GM19463 (cell line): ENCODE results near the gene OSBPL6.

Experiments
- ATAC-seq: cut with Tn5 transposase; IDR thresholded peaks from one replicate; pipeline ENCODE4 v1.9.1; 2021; ENCODE audit warnings: mild to moderate bottlenecking, moderate library complexity; ENCODE audit not compliant: unreplicated experiment

OSBPL6 gene

DNA sequence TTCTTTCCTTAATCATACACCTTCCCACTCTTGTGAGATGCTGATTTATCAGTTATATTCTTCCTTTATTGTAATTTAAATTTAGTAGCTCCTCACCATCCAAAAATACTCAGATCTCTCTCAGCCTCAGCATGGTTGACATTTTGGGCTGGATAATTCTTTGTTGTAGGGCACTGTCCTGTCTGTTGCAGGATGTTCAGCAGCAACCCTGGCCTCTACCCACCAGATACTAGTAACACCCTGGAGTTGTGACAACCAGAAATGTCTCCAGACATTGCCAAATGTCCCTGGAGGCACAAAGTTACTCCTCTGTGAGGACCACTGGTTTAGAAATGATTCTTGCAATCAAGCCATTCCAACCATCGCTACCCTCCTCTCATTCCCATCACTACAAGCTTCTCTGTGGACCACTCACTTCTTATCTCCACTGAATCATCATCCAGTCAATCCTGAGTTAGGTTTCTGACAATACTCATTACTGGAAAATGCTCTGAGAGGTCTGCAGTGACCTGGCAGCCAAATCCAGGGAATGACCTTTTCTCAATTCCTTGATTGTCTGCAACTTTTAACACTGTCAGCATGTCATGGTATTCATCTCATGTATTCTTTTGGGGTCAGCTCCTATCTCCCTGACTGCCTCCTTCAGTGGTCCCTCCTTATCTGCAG lies 43.3 kb downstream of the OSBPL6 start:
- ATAC-seq: no peak

DNA sequence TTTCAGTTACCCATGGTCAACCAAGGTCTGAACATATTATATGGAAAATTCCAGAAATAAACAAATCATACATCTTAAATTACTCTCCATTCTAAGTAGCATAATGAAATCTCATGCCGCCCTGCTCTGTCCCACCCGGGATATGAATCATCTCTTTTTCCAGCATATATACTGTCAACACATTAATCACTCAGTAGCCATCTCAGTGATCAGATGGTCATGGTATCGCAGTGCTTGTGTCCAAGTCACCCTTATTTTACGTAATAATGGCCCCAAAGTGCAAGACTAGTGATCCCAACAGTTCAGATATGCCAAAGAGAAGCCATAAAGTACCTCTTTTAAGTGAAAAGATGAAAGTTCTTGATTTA lies 43.8 kb downstream of the OSBPL6 start:
- ATAC-seq: no peak

DNA sequence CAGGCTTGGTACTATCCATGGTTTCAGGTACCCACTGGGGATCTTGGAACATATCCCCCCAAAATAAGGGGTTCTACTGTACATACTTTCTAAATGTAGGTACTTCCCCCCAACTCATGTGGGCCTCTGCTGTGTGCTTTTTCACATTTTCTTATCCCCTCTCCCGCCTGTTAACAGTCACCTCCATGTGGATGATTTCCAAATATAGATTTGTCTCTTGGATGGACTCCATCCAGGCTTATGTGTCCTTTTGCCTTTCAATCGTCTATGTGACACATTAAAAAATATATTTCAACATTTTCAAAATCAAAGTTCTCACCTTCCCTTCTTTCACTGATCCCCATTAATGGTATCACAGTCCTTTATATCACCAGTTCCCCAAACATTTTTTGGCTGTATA lies 44.4 kb downstream of the OSBPL6 start:
- ATAC-seq: no peak

DNA sequence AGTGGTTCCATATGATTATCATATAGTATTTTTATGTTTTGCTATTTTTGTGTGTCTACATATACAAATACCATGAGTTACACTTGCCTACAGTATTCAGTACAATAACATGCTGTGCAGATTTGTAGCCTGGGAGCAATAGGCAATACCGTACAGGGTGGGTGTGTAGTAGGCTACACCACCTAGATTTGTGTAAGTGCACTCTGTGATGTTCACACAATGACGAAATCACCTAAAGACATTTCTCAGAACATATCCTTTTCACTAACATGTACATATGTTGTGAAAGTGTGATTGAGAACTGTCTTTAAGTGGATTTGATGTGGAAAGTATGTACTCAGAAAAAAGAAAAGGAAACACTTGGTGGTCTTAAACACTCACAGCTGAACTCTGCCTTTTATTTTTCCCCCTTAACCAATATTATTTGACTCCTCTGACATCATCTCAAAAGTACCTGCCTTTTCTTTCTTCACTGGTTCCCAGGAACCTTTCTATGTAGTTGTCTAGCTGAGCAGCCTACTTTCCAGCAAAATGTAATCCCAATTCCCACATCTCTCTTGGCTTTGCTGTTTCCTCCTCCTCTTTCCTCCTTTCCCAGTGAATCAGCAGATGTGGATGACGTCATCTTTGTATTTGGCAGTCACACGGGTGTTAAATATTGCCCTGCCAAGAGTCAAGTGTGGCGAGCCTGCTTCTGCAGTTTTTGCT lies 47.7 kb downstream of the OSBPL6 start:
- no peak for ATAC-seq

DNA sequence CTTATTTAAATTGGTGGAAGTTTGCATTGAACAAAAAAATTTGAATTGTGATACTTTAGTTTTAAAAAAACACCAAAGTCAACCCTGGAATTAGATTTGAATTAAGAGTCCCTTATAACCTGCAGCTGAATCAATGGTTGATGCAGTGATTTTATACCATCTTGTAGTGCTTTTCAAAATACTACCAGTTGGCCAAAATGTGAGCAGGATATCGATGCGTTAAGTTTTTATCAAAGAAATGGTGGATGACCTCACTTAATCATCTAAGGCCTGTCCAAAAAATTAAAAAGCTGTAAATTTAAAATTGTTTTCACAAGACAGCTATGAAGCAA lies 48.2 kb downstream of the OSBPL6 start:
- no peak for ATAC-seq

DNA sequence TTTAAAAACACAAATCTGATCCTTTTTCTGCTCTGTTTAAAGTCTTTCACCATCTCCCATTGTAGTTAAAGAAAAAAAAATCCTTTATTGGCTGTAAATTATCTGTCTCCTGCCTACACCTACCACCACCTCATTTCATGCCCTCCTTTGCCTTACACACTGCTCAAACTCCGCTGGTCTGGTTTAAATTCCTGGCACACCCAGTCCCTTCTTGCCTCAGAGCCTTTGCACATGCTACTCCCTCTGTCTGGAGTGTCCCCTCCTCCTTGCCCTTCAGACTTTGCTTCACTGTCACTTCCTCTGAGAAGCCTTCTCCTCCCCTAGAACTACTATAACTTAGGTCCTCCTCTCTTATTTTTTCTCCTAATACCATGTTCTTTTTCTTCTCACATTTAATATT lies 49.6 kb downstream of the OSBPL6 start:
- ATAC-seq: no peak

DNA sequence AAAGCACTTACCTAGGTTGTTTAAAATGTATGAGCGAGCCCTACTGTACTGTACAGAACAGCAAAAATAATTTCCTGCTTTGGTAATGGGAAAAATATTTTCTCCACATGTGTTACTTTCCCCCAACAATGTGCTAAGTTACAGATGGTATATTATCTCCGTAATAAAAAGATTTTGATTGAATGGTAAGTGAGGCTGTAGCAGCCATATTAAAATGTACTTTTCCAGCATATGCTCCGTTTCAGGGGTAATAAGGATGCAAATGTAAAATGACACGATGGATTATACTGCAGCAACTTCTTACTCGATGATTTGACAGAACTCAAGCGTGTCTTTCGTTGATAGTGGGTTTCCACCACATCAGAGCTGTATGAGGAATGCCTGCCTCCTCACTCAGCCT lies 50.5 kb downstream of the OSBPL6 start:
- ATAC-seq: no peak

DNA sequence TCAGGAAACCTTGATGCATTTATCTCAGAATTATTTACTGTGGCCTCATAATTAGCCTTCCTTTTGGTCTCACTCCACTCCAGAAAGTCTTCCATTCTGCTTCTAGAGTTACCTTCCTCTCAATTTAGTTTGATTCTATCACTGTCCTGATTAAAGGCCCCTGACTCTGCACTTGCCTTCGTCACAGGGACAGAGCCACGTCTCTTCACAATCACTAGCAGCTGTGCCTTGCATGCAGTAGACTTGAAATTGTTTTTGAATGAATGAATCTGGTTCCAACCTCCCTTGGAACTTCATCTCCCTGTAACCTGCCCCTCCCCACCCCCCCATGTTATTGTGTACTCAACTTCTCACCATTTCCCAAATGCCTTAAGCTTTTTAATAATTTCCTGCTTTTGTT lies 52.4 kb downstream of the OSBPL6 start:
- ATAC-seq: no peak

DNA sequence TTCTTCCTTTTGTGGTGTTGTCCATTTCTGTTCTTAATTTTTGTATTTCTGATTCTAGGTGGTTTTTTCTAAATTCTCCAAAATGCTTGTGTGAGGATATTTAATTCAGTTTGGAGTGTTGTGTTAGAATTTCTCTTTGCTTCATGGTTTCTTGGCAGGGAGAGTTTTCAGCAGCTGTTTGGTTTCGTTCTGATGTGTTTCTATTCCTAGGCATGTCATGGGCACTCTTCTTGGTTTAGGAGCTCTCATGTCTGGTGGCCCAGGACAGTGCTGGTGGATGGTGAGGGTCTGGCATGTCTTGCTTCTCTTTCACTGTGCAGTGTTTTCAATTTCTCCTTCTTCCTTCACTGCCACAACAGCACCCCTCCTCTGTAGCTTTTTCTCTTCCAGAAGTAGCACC lies 52.9 kb downstream of the OSBPL6 start:
- ATAC-seq: no peak

DNA sequence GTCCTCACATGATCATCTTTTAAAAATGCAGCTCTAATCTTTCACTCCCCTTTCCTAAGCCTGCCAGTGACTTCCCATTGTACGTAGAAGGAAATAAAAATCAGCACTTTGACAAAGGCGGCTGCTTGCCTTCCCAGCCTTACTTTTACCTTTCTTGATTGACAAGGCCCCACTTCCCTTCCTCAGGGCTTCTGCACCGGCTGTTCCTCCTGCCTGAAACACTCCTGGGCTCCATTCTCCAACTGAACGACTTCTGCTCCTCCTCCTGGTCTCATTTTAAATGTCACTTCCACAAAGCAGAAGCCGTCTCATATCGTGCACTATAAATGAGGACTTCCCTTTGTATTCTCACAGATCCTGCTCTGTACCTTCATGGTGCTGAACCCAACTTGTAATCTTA lies 56.1 kb downstream of the OSBPL6 start:
- ATAC-seq: no peak

DNA sequence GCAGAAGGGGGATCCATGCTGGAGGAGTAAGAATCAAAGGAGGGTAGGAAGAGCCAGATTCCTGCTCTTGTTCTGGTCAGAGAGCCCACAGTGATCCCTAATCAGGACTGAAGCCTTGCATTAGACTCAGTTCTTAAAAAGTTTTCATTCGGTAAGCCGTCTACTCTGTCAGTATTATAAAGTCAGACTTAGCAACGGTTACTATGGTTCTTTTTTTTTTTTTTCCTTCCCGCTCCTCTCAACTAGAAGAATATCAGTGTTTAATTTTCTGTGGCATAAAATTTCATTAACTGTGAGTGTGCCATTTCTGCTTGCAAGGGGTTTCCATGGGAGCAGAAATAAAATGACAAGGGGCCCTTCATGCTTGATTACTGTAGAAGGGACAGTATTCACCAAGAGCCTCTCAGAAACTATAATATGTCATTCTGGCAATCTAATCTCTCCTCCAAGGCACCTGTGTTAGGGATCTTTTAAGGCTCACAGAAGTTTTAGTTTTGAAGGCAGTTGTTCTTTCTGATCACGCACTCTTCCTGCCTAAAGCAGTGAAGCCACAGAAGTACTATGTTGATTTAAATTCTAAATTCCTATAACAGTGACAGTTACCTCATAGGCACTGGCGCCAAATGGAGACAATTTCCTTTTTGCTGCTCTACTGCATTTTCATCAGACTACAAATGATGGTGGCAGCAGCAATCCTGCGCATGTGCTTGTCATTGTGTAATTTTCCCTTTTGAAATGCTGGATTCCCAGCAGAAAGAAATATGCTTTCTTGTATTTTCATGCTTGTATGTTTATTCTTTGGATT lies 57.0 kb downstream of the OSBPL6 start:
- ATAC-seq: no peak

DNA sequence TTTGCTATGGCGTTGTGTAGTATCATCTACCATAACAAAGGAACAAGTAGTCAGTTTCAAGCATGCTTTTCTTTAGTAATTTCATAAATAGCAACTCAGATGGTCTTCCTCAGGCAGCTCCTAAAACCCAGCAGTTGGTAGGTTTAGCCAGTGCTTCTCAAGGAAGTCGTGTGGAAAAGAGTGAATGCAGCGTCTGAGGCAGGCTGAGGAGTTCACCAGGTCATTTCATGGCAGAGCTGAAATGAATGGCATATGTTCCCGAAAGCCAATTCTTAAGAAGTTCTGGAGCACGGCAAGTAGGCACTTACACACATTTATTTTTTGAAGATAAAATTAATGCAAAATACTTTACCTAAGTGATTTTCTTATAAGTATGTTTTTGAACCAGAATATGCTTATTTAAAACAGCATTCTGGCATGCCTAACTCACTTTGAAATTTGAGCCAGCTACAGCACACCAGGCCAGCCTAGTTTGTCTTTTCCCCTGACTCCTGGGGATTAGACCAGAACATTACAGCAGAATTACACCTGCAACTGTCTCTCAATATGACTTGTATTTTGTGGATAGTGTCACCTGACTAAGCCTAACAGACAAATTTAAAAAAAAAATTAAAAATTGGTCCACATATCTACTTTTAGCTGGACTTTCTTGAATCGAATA lies 62.2 kb downstream of the OSBPL6 start:
- ATAC-seq: no peak

DNA sequence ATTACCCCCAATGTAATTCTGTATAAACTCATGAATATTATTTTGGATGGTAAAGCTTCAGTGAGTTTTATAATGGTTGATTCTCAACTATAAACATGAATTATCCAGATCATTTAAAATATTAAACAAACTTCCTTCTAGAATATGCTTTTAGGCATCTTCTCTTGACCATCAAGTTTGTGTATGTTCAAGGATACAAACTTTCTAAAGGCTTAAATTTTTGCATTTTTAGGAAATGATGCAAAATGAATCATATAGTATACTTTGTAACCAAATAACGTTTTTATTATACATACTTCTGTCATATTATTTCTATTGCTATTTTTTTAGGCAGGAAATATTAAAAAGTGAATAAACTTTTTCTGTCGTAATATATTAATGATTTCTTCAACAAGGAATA lies 62.8 kb downstream of the OSBPL6 start:
- no peak for ATAC-seq

DNA sequence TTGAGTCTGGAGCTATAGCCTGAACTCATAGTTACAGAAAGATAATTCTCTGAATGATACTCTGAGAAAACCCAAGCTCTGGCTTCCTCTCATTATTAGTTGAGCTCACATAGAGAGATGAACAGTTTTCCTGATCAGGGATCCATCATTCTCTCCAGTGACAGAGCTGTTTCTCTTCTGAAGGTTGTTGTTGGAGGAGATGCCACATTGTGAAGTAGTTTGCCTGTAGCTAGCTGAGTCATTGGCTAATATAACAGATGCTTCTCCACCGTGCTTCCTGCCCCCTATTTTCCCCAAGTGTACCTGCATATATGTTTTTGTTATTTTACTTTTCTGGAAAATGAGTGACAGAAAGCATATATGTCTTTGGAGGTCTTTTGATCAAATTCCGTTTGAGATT lies 64.6 kb downstream of the OSBPL6 start:
- ATAC-seq: no peak

DNA sequence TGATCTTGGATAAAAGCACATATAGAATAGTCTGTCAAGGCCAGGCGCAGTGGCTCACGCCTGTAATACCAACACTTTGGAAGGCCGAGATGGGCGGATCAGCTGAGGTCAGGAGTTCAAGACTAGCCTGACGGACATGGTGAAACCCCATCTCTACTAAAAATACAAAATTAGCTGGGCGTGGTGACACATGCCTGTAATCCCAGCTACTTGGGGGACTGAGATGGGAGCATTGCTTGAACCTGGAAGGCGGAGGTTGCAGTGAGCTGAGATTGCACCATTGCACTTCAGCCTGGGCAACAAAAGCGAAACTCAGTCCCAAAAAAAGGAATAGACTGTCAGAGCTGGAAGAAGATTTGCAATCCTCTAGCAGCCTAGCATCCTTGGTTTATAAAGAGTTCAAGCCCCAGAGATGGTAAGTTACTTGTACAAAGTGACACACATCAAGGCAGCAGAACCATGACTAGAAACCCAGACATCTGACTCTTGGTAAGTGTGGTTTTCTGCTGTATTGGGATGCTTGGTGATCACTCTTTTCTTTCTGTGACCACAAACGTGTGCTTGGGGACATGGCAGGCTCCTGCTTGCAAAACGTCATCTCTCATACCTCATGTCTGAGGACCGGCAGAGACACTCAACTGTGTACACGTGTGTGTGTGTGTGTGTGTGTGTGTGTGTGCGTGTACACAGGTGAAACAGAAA lies 69.0 kb downstream of the OSBPL6 start:
- no peak for ATAC-seq

DNA sequence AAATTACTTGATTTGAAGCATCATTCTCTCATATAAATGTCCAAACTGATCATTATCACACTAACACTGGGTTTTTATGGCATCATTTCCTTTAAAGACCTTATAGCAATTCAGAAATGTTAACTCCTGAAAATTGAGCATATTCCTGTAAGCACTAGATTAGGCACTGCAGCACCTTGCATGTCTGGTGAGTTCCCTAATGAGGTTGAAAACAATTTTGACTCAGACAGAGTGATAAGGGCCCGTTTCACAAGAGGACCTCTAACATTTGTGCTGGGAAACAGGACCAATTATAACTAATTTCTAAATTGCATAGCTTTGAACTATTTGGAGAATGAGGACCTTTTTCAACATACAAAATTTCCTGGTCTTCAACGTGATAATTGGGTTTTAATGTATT lies 69.9 kb downstream of the OSBPL6 start:
- no peak for ATAC-seq

DNA sequence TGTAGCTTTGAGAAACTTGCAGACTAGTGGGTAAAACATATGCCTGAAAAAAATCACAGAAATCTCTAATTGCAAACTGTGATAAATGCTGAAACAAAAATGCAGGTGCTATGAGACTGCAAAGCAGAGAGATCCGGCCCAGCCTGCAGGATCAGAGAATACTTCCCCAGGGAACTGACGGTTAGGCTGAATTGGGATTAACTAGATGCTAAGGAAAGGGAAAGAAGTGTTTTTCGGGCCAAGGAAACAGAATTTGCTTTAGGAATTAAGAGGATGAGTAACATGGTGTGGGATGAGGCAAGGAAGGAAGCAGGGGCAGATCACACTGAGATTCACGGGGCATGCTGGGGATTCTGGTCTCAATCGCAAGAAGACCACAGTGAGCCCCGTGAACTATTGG lies 71.5 kb downstream of the OSBPL6 start:
- no peak for ATAC-seq

DNA sequence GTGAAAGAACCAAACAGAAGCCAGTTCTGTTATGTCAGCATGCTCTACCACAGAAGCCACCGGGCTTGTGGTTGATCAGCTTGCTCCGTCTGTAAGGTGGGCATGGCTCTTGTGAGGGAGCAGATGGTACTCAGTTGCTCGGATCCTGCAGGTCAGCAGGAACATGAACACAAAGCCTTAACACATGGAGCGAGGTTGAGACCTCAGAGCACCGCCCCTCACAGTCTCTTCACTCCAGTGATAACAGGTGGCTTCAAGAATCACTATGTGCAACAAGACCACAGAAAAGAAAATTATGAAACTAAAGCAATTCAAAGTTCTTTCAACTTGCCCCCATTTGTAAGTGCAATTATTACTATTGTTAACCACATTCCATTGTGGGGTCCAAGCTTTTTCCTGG lies 72.1 kb downstream of the OSBPL6 start:
- ATAC-seq: no peak

DNA sequence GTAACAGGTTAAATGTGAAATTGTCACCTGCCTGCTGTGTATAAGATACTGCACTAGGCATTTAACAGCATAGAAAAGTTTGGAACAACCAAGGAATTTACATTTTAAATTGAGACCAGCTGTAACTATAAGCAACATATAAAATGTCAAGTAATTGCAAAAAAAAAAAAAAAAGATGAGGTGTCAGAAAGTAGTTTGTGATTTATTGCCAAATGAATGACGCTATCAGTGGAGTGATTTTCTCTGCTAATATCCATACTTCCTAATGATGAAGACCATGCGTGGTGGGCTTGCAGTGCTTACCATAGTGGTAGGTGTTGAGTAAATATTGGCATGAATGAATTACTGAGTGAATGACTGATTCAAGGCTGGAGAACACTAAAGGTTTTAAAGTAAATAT lies 73.3 kb downstream of the OSBPL6 start:
- no peak for ATAC-seq

DNA sequence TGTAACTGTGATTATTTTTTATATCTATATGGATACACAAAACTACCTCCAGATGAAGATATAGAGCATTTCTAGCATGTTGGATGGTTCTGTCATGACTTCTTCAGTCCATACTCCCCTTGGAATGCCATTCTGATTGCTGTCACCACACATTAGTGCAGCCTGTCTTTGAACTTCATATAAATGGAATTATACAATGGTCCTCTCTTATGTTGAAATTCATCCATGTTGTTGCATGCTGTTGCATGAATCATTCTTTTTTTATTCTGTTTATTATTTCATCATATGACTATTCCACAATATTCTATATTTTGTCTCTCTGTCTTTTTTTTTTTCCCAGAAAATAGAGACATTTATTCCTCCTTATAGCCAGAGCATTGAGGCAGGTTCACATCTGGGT lies 74.1 kb downstream of the OSBPL6 start:
- ATAC-seq: no peak
